HTERT RPE-1 (cell line): ENCODE measurements around the gene MGAT3.

Experiments
- in situ Hi-C: fragments of 300-500 bp; cut with MboI; formaldehyde crosslinking; loops from 4 replicates; pipeline ENCODE4 v1.14.3; 2020; ENCODE audit warnings: low sequenced_read_pairs

Gene MGAT3

DNA sequence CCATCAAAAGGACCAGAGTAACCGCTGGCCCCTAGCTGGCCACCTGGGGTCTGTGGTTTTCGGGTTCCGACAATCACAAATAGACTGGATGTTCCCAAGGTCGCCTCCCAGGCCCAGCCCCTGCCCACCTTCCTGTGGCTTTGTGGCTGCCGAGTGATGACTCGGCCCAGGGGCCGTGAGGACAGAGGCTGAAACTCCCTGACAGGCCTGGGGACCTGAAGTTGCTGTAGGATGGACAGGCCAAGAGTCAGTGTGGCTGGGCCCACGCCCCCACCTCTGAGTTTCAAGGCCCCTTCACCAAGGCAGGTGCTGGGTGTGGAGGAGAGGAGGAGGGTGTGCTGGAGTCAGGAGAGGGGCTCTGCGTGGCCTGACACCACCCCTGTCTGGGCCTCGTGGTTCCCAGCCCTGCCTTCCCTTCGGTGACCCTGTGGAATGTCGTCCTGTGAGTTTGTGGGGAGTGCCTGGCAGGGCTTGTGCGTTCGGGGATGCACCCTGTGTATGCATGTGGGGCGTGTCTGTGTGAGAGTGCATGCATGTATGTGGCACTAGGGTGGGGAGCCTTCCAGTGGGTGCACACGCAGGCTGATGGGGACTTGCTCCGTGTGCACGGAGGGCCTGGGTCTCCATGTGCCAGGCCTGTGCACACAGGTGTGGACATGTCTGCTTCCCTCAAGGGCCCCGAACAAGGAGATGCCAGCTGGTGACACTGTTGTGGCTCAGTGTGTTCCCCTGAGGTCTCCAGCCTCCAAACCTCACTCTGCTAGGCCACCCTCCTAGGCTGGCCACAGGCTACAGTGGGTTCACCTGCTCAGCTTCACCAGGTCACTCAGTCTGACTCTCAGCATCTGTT, 8.4 kb upstream of the MGAT3 start:
- in situ Hi-C loops = no loop called here

DNA sequence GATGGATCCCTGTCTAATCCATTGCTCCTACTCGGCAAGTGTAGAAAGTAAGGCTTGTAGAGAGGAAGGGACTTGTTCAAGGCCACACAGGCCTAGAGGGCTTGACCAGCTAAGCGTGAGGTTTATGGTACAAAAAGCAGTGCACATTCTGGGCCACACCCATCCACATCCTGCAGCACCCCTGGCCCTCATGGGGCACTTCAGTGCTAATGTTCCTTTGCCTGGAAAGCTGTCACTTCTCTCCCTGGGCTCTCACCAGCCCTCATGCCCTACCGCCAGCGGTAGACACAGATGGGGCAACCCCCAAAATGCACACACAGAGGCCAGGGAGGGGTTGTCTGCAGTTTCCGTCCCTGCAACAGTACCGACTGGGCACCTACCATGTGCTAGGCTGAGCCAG, 7.1 kb upstream of the MGAT3 start:
- in situ Hi-C loops = no loop called here

DNA sequence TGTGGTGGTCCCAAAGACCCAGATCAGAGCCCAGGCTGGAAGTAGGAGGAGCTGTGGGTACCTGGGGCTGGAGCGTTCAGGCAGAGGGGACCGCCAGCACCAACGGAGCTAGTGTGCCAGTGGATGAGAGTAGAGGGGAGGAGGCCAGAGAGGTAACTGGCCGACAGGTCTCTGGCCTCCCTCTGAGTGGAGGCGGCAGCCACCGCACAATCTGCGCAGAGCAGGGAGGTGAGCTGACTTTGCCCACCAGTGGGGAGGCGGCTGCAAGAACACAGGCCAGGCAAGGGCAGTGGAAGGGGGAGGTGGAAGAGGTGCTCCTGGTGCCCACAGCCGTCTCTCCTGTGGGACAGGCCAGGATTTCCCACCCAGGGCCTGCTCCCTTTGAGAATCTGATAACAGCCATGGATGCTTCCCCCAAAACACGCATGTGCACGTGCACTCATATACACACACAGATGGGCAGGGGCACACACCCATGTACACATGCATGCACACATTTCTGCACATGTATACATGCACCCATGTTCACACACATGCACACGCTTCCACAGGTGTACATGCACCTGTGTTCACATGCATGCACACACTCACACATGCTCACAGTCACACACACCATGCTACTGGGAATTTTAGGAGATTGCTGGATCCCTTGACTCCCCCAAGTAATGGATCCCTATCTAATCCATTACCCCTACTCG, 6.4 kb upstream of the MGAT3 start:
- in situ Hi-C loops = no loop called here

DNA sequence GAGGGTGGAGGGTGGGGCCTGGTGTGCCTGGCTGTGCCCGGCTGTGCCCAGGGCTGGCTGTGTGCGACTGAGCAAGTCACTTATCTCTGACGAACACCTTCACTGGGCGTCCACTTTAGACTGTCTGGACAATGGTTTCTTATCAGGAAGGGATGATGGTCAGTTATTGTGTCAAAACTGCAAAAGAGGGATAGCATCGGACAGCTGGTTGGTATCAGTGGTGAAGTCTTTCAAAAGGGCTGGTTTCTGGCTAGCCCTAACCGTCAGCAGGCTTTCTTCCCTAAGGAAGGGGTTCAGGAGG, 4.1 kb upstream of the MGAT3 start:
- in situ Hi-C loops = no loop called here

DNA sequence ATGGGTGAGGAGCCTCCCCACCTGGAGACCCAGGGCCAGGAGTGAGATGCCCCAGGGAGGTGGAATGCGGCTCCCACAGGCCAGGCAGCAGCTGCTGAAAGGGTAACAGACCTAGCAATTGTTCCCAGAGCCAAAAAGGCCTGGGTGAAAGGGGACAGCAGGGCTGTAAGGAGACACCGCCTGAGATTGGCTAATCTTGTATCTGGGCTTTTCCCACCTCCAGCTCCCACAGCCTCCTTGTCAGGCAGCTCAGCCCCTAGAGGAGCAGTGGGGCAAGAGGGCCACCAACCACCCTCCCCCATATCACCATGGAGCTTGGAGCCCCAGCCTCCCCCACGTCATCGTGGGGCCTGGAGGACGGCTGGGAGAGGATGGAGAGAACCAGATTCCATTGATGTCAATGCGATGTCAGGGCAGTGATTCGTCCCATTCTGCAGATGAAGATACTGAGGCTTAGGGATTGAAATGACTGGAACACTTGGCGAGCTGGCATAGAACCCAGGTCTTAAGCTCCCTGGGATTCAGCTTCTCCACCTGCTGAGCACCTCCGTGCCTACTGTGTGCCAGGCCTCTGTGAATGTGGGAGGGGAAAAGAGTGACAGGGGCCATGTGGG, 2.9 kb upstream of the MGAT3 start:
- in situ Hi-C loops = no loop called here

DNA sequence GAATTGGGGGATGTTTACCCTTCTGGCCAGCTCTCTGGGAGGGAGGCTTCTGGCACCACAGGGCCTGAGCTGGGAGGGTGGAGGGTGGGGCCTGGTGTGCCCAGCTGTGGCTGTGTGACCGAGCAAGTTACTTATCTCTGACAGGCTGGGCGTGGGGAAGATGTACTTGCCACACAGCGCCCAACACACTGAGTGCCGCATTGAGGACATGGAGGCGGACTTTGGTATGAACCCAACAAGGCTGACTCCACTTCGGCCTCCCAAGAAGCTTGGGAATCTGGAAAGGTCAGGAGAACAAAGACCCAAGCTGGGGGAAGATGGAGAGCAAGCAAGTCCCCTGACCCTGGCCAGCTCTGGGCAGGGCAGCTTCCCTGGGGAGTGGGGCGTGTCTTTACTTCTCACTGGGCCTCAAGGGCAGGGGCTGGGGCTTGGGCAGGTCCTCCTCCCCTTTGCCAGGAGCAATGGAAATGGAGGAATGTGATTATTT, 2.4 kb upstream of the MGAT3 start:
- in situ Hi-C loops = no loop called here

DNA sequence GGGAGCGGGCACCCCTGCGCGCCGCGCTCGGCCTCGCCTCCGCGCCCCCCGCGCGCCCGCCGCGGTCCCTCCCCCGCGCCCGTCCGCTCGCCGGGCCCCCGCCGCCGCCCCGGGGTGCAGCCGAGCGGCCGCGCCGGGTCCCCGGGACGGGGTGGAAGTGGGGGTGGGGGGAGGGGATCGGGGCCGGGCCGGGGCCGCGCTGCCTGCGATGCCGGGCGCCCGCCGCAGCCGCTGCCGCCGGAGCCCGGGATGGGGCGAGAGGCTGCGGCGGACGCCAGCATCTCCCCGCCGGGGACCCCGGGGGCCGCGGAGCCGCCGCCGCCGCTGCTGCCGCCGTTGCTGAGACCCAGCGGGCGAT, 365 bp downstream of the MGAT3 start:
- in situ Hi-C loops = no loop called here

DNA sequence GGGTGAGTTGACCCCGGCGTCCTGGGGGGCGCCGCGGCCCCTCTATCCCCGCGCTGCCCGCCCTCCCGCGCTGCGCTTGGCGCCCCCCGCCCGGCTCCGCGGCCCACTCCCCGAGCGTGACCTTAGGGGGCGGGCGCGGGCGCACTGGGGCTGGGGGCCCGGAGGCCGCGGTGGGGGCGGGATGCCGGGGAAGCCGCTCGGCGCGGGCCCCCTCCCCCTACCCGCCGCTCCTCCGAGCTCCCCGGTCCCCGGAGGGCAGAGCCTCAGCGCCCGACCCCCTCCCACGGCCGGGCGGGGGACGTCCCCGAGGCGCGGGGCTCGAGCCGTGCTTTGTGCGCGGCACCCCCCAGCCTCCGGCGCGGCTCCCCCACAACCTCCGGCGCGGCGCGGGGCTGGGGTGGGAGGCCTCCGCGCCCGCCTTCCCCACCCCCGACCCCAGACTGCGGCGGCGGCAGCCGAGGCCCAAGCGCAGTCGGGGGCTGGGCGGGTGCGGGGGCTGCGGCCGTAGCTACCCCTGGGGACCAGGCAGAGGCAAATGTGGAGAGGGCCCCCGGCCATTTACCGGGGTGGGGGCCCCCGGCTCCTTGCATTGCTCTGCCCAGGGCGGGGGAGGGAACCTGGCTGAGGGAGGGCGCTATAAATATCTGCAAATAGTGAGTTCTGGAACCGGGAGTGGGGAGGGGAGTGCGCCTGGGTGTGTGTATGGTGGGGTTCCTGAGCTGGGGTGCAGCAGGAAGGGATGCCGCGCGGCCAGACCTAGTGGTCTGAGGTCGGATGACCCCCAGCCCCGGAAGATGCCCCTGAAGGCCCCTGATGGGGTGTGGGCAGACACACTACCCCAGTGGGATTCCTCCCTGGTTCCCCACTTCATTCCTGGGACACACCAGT, 988 bp downstream of the MGAT3 start:
- in situ Hi-C loops = no loop called here

DNA sequence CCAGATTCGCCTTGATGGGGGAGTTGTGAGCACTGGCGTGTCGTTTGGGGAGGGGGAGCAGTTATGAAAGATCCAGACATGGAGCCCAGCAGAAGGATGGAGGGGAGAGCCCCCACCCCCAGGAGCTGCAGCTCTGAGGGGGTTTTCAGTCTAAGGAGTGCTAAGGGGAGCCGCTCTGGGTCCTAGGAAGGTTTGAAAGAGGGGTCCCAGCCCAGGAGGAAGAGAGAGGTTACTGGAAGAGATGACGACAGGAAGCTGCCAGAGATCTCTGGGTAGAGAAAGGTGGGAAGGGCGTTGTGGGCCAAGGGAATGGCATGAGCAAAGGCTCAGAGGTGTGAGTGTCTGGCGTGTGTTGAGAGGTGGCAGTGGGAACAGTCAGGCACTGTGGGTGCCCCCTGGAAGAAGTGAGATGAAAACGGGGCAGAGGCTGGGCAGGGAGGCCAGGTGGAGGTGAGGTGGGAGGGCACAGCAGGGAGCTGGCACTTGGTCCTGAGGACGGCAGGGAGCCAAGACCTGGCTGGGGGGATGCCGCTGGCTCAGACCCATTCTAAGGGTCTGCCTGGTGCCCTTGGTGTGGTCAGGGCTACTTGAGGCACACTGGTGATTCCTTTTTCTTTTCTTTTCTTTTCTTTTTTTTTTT, 1.8 kb downstream of the MGAT3 start:
- in situ Hi-C loops = no loop called here

DNA sequence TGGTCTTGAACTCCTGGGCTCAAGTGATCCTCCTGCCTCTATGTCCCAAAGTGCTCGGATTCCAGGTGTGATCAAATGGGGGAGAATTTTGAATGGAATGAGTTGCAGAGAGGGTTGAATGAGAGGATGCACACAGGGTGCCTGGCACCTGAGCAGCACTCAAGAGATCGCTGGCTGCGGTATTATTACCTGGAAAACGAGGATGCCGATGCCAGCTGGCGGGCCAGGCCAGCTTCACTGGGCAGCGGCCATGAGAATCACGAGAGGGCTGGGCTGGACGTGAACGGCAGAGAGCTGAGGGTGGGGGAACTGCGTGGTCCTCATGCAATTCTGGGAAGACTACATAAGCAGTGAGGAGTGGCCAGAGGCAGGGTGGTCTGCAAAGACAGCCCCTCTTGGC, 2.9 kb downstream of the MGAT3 start:
- in situ Hi-C loops = no loop called here

DNA sequence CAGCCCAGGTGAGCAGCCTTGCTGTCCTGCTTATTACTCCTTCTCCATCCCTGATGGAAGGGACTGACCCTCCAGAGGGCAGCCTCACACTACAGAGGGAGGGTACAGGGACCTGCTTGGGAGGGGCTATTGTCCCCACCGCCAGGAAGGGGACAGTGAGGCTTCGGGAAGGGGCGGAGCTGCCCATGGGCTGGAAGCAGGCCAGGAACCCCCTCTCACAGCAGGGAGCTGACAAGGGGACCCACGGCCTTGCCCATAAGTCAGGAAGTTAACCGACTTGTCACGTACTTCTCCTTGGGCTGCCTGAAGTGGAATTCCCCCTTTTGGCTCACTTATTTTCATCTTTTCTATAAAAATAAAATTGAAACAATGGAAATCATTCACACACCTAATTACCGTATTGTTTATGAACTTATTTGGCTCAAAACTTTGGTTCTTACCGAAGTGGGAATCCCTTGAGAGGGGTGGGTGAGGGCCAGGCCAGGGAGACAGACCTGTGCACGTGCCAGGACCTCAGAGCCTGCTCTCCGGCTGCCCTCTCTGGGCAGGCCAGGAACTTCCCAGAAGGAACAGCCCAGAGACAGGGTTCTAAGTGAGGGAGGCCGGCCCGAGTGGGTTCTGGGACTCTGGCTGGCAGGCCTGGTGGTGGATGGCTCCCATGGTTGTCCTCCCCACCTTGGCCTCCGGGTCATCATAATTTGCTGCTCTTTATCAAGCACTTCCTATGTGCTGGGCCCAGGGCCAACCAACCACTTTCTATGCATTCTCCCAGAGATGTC, 5.8 kb downstream of the MGAT3 start:
- in situ Hi-C loops = no loop called here

DNA sequence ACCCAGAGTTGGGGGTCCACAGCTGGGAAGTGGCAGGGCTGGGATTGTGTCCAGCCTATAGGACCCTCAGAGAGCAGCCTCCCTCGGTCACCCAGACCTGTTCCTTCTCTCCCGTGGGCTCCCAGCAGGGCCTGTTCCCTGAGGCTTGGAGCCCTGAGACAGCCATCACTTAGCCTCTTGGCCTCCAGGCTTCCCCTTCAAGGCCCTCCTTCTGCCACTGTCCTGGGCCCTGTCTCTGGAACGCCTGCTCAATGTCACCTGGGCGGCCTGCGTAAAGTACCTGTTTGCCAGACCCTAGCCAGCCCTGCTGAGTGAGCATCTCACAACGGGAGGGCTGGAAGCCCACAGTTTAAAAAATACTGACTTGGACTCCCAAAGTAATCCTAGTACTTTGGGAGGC, 6.5 kb downstream of the MGAT3 start:
- in situ Hi-C loops = no loop called here

DNA sequence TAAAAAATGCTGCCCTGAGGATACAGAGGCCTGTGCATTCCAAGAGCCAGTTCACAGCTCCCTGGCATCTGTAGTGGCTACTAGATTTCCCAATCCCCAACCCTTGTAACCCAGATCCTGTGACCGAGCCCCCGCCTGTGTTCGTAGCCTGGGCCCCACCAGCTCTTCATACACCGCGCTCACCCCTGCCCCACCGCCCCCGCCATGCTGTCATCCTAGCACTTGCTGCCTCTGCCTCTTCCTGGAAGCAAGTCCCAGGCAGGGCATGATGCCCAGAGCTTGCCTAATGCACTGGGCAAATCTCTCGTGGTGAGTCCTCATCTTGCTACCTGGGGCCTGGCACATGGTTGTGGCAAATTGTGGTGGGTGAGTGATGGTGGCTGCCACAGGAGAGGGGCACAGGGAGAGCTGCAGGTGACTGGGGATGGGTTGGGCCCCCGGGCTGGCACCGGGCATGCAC, 7.1 kb downstream of the MGAT3 start:
- in situ Hi-C loops = no loop called here

DNA sequence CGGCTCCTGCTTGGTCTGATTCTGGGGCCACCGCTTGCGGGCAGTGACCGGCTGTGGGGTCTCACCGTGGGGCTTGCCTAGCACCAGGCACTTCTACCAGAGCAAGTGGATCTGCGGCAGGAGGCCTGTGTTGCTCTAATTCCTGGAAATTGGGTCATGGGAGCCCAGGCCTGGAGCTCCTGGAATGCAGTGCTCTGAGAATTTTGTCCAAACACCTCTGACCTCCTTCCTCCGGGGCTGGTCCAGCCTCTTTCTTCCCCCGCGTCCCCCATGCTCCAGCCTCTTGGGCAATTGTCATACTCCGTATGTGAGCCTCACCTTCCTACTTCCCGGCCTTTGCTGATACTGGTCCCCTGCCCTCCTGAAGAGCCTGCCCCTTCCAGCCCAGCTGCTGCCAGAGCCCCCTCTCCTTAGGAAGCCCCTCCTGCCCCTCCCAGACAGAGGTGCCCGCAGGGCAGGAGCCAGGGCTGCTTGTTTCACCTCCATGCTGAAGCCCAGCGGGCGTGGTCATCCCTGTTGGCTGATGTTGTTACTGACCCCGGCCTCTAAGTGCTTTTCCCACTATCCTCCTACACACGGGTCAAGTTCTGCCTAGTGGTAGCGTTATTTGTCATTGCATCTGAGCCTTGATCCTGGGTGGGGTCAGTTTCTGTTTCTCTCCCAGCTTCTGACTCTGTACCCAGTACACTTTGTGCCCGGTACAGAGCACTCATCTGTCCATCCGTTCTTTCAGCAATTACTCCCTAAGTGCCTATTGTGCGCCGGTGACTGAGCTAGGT, 9.6 kb downstream of the MGAT3 start:
- in situ Hi-C loops = no loop called here

DNA sequence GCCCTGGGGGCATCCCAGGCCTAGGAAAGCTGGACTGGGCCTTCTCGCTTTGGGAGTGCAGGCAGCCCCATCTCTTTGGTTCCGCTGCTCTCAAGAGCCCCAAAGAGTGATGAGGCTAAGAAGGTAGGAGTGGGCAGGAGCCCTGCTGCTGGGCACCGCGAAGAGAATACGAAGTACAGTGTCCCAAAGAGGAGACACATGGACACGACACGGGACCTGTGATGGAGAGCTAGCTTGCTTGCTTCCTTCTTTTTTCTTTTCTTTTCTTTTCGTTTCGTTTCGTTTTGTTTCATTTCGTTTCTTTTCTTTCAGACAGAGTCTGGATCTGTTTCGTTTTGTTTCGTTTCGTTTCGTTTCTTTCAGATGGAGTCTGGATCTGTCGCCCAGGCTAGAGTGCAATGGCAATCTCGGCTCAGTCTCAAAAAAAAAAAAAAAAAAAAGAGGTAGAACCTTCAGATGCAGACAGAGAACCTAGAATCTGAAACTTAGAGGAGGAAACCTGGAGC, 10.6 kb downstream of the MGAT3 start:
- in situ Hi-C loops = no loop called here

DNA sequence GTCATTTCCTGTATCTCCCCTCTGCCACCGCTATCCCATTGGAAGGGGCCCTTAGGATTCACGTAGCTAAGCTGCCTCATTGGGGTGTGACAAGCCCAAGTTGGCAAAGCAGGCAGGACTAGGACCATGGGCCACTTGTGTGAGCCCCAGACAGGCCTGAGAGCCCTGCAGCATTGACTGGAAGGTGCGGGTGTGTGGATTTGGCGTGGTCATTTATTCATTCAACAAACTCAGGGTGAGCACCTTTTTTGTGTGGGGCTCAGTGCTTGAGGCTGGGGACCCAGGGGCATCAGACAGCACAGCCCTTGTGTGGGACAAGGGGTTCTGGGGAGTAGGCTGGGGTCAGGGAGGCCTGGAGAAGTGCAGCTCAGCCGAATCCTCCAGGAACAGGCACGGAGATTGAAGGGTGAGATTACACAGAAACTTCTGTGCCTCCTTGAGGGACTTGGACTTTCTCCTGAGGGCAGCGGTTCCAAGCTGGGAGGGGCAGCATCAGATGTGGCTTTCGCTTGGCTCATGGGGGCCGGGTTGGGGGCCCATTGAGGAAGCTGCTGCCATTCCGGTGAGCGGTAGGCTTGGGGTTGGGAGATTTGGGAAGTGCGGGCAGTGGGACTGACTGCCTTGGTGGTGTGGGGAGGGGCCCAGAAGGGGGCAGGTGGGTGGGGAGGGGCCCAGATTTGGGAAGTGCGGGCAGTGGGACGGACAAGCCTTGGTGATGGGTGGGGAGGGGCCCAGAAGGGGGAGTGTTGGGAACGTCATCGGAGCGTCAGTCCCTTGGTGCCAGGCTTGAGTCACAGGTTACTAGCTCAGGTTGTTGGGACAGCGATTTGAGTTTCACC, 11.9 kb downstream of the MGAT3 start:
- in situ Hi-C loops = no loop called here

DNA sequence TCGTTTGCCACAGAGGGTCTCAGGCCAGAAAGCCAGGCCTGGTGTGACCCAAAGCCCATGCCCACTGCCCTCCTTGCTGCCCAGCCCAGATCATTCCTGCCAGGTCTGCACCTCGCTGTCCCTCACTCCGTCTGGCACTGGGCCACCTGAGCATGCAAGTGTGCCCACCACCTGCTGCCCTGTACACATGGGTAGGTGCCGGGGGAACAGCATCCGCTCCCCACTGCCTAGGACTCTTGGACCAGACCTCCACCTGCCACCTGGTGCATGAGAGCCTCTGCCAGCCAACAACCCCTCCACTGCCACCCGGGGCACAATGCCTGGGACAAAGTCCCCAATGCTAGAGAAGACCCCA, 12.5 kb downstream of the MGAT3 start:
- in situ Hi-C loops = no loop called here
